ENCODE results near the gene TXNRD1.
"Not testable (repeated sequence)": the region's sequence is repeated elsewhere in the genome, so short reads cannot be mapped to it uniquely, and the experiment has no call there.

TXNRD1 gene

GRCh38 chr12:104279164-104279563 is 63.6 kb downstream of the TXNRD1 start:
- DNase-seq (ENCODE audit: low read depth in 2 of 2, low spot score in 1 of 2): no peak

- no peak for DNase-seq (ENCODE audit: low read depth in 2 of 2, low spot score in 1 of 2)
Measured at GRCh38 chr12:104280111-104280510, 64.5 kb downstream of the TXNRD1 start.

GRCh38 chr12:104280717-104281458 is 65.3 kb downstream of the TXNRD1 start:
- no peak for DNase-seq (ENCODE audit: low read depth in 2 of 2, low spot score in 1 of 2)

GRCh38 chr12:104281636-104282035 is 66.1 kb downstream of the TXNRD1 start:
- DNase-seq (ENCODE audit: low read depth in 2 of 2, low spot score in 1 of 2): no peak

GRCh38 chr12:104282109-104282508 is 66.5 kb downstream of the TXNRD1 start:
- DNase-seq (ENCODE audit: low read depth in 2 of 2, low spot score in 1 of 2): no peak

- DNase-seq (ENCODE audit: low read depth in 2 of 2, low spot score in 1 of 2): no peak
Measured at GRCh38 chr12:104285740-104286515, 70.3 kb downstream of the TXNRD1 start.

GRCh38 chr12:104286516-104287482 is 71.2 kb downstream of the TXNRD1 start:
- DNase-seq (ENCODE audit: low read depth in 2 of 2, low spot score in 1 of 2): peak; percentile 80 to 82

- DNase-seq (ENCODE audit: low read depth in 2 of 2, low spot score in 1 of 2): peak; percentile 57 to 74
Measured at GRCh38 chr12:104288635-104289274, 73.2 kb downstream of the TXNRD1 start.

GRCh38 chr12:104290320-104290719 is 74.7 kb downstream of the TXNRD1 start:
- DNase-seq (ENCODE audit: low read depth in 2 of 2, low spot score in 1 of 2): no peak

- no peak for DNase-seq (ENCODE audit: low read depth in 2 of 2, low spot score in 1 of 2)
Measured at GRCh38 chr12:104290855-104291254, 75.3 kb downstream of the TXNRD1 start.

- DNase-seq (ENCODE audit: low read depth in 2 of 2, low spot score in 1 of 2): no peak
Measured at GRCh38 chr12:104291867-104292524, 76.4 kb downstream of the TXNRD1 start.

- DNase-seq (ENCODE audit: low read depth in 2 of 2, low spot score in 1 of 2): no peak
Measured at GRCh38 chr12:104292872-104293794, 77.6 kb downstream of the TXNRD1 start.

GRCh38 chr12:104294158-104294859 is 78.7 kb downstream of the TXNRD1 start:
- not testable (repeated sequence) for DNase-seq (ENCODE audit: low read depth in 2 of 2, low spot score in 1 of 2)

- DNase-seq (ENCODE audit: low read depth in 2 of 2, low spot score in 1 of 2): no peak
Measured at GRCh38 chr12:104294927-104295668, 79.5 kb downstream of the TXNRD1 start.

- DNase-seq (ENCODE audit: low read depth in 2 of 2, low spot score in 1 of 2): no peak
Measured at GRCh38 chr12:104295954-104296353, 80.4 kb downstream of the TXNRD1 start.

- DNase-seq (ENCODE audit: low read depth in 2 of 2, low spot score in 1 of 2): no peak
Measured at GRCh38 chr12:104296718-104297117, 81.1 kb downstream of the TXNRD1 start.

GRCh38 chr12:104297477-104298113 is 82.0 kb downstream of the TXNRD1 start:
- no peak for DNase-seq (ENCODE audit: low read depth in 2 of 2, low spot score in 1 of 2)
